B cell (primary cell): ENCODE measurements around the gene GANAB. TPM values are rescaled to one million over a fixed set of nuclear protein-coding genes. Genes with fewer than 3 reads are reported as not detected.
A peak's percentile ranks its signal among the peaks of the same experiment; 100 is the strongest.

ENCODE experiments used
- ATAC-seq: fragments of 200-7000 bp; cut with Tn5 transposase; one replicate; pipeline ENCODE4 v1.10.0; 2021; ENCODE audit warnings: low read depth, mild to moderate bottlenecking, moderate number of reproducible peaks, moderate library complexity
- CTCF ChIA-PET: fragments of 350-600 bp; sonication (Branson Sonifier 250); formaldehyde crosslinking; loops from one replicate; lab custom pipeline; 2021; ENCODE audit warnings: antibody characterized with exemption, inconsistent platforms; lab: Charles Lee
- POLR2A ChIA-PET: fragments of 350-600 bp; sonication (Branson Sonifier 250); formaldehyde crosslinking; loops from one replicate; lab custom pipeline; 2021; ENCODE audit warnings: antibody characterized with exemption; lab: Charles Lee
- DNase-seq: peaks from one replicate; pipeline ENCODE4 v3.0.0; 2013
- H2AFZ ChIP-seq: 2 replicates; pipeline ENCODE4 v1.6.1; 2012; ENCODE audit warnings: mild to moderate bottlenecking, low read depth, low read length; ENCODE audit not compliant: insufficient read depth, poor library complexity, severe bottlenecking
- H3K27ac ChIP-seq, 2 donors: 1 replicate in 1 of 2; 2 replicates in 1 of 2; pipeline ENCODE4 v1.5.1; 2012 to 2013; ENCODE audit warnings: low read length in 2 of 2, mild to moderate bottlenecking in 2 of 2, moderate library complexity in 1 of 2
- H3K27me3 ChIP-seq, 4 experiments: fragments of 200-600 bp in 1 of 4; sonication (generic) in 1 of 4; replicated peaks in 1 of 4; 1 replicate in 2 of 4; 2 replicates in 2 of 4; pipeline versions ENCODE4 v1.6.1 to v1.7.0; 2013 to 2016; ENCODE audit warnings: low read length in 3 of 4, mild to moderate bottlenecking in 2 of 4, mixed read lengths in 1 of 4, moderate library complexity in 1 of 4; ENCODE audit not compliant: insufficient read depth in 4 of 4, control insufficient read depth in 3 of 4; ENCODE audit errors: control extremely low read depth in 1 of 4
- H3K36me3 ChIP-seq, 2 experiments: replicated peaks in 1 of 2; 1 replicate in 1 of 2; 2 replicates in 1 of 2; pipeline versions ENCODE4 v1.6.1 to v1.7.1; 2013; ENCODE audit warnings: low read length in 1 of 2; ENCODE audit not compliant: insufficient read depth in 2 of 2, control insufficient read depth in 1 of 2; ENCODE audit errors: control extremely low read depth in 1 of 2, extremely low read depth in 1 of 2
- H3K4me1 ChIP-seq, 2 donors: fragments of 200-600 bp in 1 of 2; sonication (generic) in 1 of 2; 1 replicate in 1 of 2; 2 replicates in 1 of 2; pipeline versions ENCODE4 v1.5.1 to v1.6.1; 2013 to 2017; ENCODE audit warnings: low read length in 2 of 2; ENCODE audit not compliant: control insufficient read depth in 2 of 2, insufficient read depth in 2 of 2
- H3K4me2 ChIP-seq: replicated peaks from 2 replicates; pipeline ENCODE3; 2012; ENCODE audit warnings: mild to moderate bottlenecking, low read depth, low read length; ENCODE audit not compliant: poor library complexity, severe bottlenecking
- H3K4me3 ChIP-seq, 5 experiments: fragments of 200-600 bp in 1 of 5; sonication (generic) in 1 of 5; 1 replicate in 3 of 5; 2 replicates in 2 of 5; pipeline versions ENCODE4 v1.5.1 to v1.7.0; 2011 to 2016; ENCODE audit warnings: low read length in 4 of 5, mild to moderate bottlenecking in 4 of 5, low read depth in 2 of 5, control low read depth in 1 of 5, moderate library complexity in 1 of 5; ENCODE audit not compliant: insufficient read depth in 1 of 5; ENCODE audit errors: control extremely low read depth in 1 of 5, extremely low read depth in 1 of 5
- H3K79me2 ChIP-seq: fragments of 200-600 bp; sonication (generic); one replicate; pipeline ENCODE4 v1.6.0; 2016; ENCODE audit warnings: low read length; ENCODE audit not compliant: control insufficient read depth, insufficient read depth
- H3K9ac ChIP-seq: fragments of 200-600 bp; sonication (generic); 2 replicates; pipeline ENCODE4 v1.6.1; 2017; ENCODE audit warnings: mild to moderate bottlenecking, low read length, moderate library complexity
- H3K9me3 ChIP-seq, 3 donors: one replicate each; pipeline versions ENCODE4 v1.6.1 to v1.7.1; 2013; ENCODE audit warnings: low read length in 2 of 3; ENCODE audit not compliant: control insufficient read depth in 2 of 3, insufficient read depth in 1 of 3; ENCODE audit errors: control extremely low read depth in 1 of 3
- H4K20me1 ChIP-seq: 2 replicates; pipeline ENCODE4 v1.6.0; 2012; ENCODE audit warnings: mild to moderate bottlenecking, low read length; ENCODE audit not compliant: insufficient read depth, control insufficient read depth, poor library complexity, severe bottlenecking
- H3K27ac Mint-ChIP-seq: one replicate; pipeline ENCODE4 v1.8.0; 2021; ENCODE audit warnings: mixed read lengths
- H3K27me3 Mint-ChIP-seq: one replicate; pipeline ENCODE4 v1.8.0; 2021; ENCODE audit warnings: mixed read lengths
- H3K4me1 Mint-ChIP-seq: one replicate; pipeline ENCODE4 v1.8.0; 2021; ENCODE audit warnings: mixed read lengths
- H3K4me3 Mint-ChIP-seq: one replicate; pipeline ENCODE4 v1.8.0; 2021; ENCODE audit warnings: mixed read lengths
- H3K9me3 Mint-ChIP-seq: one replicate; pipeline ENCODE4 v1.8.0; 2022; ENCODE audit warnings: mixed read lengths; ENCODE audit not compliant: insufficient read depth
- EZH2 ChIP-seq: IDR thresholded peaks from 2 replicates; pipeline ENCODE4 v1.6.1; 2012; ENCODE audit warnings: borderline replicate concordance, low read depth, mild to moderate bottlenecking, moderate library complexity, low read length; ENCODE audit not compliant: insufficient read depth, poor library complexity, severe bottlenecking
- WGBS: methylation state at CpG from one replicate; pipeline ENCODE4 v1.1.5; 2013; ENCODE audit warnings: missing lambda C conversion rate; ENCODE audit not compliant: insufficient coverage; 5-methylcytosine and 5-hydroxymethylcytosine counted together
- intact Hi-C: fragments of 100-400 bp; cut with micrococcal nuclease; formaldehyde crosslinking; loops from one replicate; pipeline ENCODE4 v1.10.0; 2022
- polyA plus RNA-seq: library from polyadenylated mRNA; depleted of rRNA; stranded (reverse); fragments of >200 nt; gene quantifications from 2 replicates; pipeline ENCODE4 v1.2.3, GENCODE V29; 2012
- total RNA-seq, 2 donors: library from RNA; stranded (reverse); fragments of 120-200 nt in 1 of 2; gene quantifications; 1 replicate in 1 of 2; 2 replicates in 1 of 2; pipeline versions ENCODE4 v1.2.3 to v1.2.4, GENCODE V29; 2013 to 2022
- TF ChIP-seq, protein P1 (sequence below): fragments of 200-600 bp; IDR thresholded peaks from one replicate; pipeline ENCODE4 v1.8.0; 2022; ENCODE audit warnings: antibody characterized with exemption, mild to moderate bottlenecking

The GANAB gene
- total and polyA plus RNA-seq, 2 donors (not counting 1 experiment from before 2014, with no cell fraction given) = 98.7 to 204 TPM

DNA sequence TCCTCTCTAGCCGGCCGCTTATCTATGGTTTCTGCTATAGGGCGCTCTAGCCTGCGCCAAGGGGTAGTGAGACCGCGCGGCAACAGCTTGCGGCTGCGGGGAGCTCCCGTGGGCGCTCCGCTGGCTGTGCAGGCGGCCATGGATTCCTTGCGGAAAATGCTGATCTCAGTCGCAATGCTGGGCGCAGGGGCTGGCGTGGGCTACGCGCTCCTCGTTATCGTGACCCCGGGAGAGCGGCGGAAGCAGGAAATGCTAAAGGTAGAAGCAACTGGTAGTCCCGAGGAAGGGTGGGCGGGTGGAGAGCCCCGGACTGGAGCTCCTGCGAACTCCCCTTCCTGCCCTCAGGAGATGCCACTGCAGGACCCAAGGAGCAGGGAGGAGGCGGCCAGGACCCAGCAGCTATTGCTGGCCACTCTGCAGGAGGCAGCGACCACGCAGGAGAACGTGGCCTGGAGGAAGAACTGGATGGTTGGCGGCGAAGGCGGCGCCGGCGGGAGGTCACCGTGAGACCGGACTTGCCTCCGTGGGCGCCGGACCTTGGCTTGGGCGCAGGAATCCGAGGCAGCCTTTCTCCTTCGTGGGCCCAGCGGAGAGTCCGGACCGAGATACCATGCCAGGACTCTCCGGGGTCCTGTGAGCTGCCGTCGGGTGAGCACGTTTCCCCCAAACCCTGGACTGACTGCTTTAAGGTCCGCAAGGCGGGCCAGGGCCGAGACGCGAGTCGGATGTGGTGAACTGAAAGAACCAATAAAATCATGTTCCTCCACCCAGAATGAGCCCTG lies 25.4 kb upstream of the GANAB start, which contains the start of the genes LBHD1 and UQCC3:
TSS of gene LBHD1 (minus strand) at position 660 of the 782 bp plus-strand sequence. CDS start 2,236 bp downstream, outside the sequence.
TSS of gene UQCC3 (plus strand) at position 66 of the 782 bp plus-strand sequence. CDS start at position 139, 73 bp downstream.
- Histone ChIP-seq H3K4me1 (peaks cover 21 to 36% of the 10 kb centered on the region in 2 donors), H2AFZ (peak within 1 kb of the TSS; percentile 92), H4K20me1 (peaks cover 5% of the 10 kb centered on the region), H3K9me3 (no peaks in the 10 kb centered on the region), H3K27me3 (no peaks in the 10 kb centered on the region), H3K36me3 (peaks cover 3 to 24% of the 10 kb centered on the region in 2 experiments), H3K79me2 (peaks cover 63% of the 10 kb centered on the region), H3K9ac (peak within 1 kb of the TSS; percentile 97), H3K4me3 (peak within 1 kb of the TSS; percentile 85 to 97 (median 87)), H3K4me2 (peak within 1 kb of the TSS; percentile 94), H3K27ac (peak within 1 kb of the TSS; percentile 56 to 71)
- Mint-ChIP-seq H3K4me3 (peak within 1 kb of the TSS; percentile 100), H3K27ac (peak within 1 kb of the TSS; percentile 97), H3K9me3 (no peaks in the 10 kb centered on the region), H3K4me1 (peaks cover 48% of the 10 kb centered on the region), H3K27me3 (no peaks in the 10 kb centered on the region)
- ATAC-seq (peak; percentile 77), DNase-seq (peak; percentile 86)
- ChIA-PET CTCF (interaction anchor here (0.6 to 2.5 kb wide), 12 partner anchors 9 to 186 kb away, joined by 3 to 13 read pairs (median 4); partner anchors contain the start of genes B3GAT3, EEF1G, INTS5 and TUT1), POLR2A (interaction anchor here (0.6 to 2.8 kb wide), 22 partner anchors 8 to 220 kb away, joined by 3 to 21 read pairs (median 5); partner anchors contain the start of genes B3GAT3, EEF1G, GANAB and HNRNPUL2)
- TF ChIP-seq EZH2 = no peak
- TF ChIP-seq, protein P1, sequence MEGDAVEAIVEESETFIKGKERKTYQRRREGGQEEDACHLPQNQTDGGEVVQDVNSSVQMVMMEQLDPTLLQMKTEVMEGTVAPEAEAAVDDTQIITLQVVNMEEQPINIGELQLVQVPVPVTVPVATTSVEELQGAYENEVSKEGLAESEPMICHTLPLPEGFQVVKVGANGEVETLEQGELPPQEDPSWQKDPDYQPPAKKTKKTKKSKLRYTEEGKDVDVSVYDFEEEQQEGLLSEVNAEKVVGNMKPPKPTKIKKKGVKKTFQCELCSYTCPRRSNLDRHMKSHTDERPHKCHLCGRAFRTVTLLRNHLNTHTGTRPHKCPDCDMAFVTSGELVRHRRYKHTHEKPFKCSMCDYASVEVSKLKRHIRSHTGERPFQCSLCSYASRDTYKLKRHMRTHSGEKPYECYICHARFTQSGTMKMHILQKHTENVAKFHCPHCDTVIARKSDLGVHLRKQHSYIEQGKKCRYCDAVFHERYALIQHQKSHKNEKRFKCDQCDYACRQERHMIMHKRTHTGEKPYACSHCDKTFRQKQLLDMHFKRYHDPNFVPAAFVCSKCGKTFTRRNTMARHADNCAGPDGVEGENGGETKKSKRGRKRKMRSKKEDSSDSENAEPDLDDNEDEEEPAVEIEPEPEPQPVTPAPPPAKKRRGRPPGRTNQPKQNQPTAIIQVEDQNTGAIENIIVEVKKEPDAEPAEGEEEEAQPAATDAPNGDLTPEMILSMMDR = no peak
- intact Hi-C loops = loop anchor here (1.0 to 2.0 kb wide), 6 partner anchors 7 to 209 kb away; partner anchors contain the start of genes GANAB, HNRNPUL2, INTS5 and SLC3A2
- WGBS = under 1% methylated on average over 59 of the region's 59 CpGs
